Hepatocyte (in vitro differentiated cells): Measurements from ENCODE around the gene FAM53B.

Experiments
- CTCF ChIP-seq: fragments of 200-600 bp; sonication (generic); IDR thresholded peaks from 2 replicates; pipeline ENCODE4 v1.5.1; 2016; ENCODE audit warnings: antibody characterized with exemption, mild to moderate bottlenecking; ENCODE audit not compliant: poor library complexity
- EZH2 ChIP-seq: fragments of 200-600 bp; sonication (generic); IDR thresholded peaks from 2 replicates; pipeline ENCODE4 v1.6.1; 2016; ENCODE audit warnings: antibody characterized with exemption, mild to moderate bottlenecking, borderline replicate concordance

DNA sequence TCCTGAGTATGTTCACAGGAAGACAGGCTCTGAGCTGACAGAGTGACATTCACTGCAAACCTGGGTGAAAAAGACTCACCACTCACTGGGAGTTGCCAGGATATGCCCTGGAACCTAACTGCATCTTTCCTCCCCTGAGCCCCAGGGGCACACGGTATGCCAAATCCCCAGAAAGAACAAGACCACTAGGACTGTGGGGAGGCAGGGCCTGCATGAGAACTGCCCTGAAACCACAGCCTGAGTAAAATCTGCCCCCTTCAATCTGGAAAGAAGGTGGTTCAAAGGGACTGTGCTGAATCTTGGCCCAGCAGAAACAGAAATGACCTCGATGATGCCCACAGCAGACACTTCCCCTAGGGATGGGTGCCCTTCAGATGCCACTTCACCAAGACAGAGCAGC is 6.5 kb downstream of the FAM53B start:
- TF ChIP-seq CTCF (no peak), EZH2 (no peak)
